OCI-LY1 (cell line): ENCODE measurements around the gene PHOSPHO2.
"Not testable (repeated sequence)": the region's sequence is repeated elsewhere in the genome, so short reads cannot be mapped to it uniquely, and the experiment has no call there.

Experiments
- EZH2 ChIP-seq: fragments of 200-600 bp; sonication (generic), shearing (Covaris generic); IDR thresholded peaks from 2 replicates; pipeline ENCODE4 v1.8.0; 2017; ENCODE audit warnings: borderline replicate concordance, mixed run types, mild to moderate bottlenecking, antibody characterized with exemption, low read length, moderate library complexity, mixed read lengths
- TF ChIP-seq, protein P1 (sequence below): fragments of 200-600 bp; sonication (generic), shearing (Covaris generic); IDR thresholded peaks from 2 replicates; pipeline ENCODE4 v1.5.1; 2017; ENCODE audit warnings: mild to moderate bottlenecking, antibody characterized with exemption, low read length, moderate library complexity, mixed read lengths

DNA sequence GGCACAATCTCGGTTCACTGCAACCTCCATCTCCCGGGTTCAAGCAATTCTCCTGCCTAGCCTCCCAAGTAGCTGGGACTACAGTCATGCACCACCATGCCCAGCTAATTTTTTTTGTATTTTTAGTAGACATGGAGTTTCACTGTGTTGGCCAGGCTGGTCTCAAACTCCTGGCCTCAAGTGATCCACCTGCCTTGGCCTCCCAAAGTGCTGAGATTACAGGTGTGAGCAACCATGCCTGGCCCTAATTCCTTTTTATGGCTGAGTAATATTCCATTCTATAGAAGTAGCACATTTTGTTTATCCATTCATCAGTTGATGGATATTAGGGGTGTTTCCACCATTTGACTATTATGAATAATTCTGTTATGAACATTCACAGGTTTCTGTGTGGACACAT lies 9.6 kb upstream of the PHOSPHO2 start:
- TF ChIP-seq, protein P1, sequence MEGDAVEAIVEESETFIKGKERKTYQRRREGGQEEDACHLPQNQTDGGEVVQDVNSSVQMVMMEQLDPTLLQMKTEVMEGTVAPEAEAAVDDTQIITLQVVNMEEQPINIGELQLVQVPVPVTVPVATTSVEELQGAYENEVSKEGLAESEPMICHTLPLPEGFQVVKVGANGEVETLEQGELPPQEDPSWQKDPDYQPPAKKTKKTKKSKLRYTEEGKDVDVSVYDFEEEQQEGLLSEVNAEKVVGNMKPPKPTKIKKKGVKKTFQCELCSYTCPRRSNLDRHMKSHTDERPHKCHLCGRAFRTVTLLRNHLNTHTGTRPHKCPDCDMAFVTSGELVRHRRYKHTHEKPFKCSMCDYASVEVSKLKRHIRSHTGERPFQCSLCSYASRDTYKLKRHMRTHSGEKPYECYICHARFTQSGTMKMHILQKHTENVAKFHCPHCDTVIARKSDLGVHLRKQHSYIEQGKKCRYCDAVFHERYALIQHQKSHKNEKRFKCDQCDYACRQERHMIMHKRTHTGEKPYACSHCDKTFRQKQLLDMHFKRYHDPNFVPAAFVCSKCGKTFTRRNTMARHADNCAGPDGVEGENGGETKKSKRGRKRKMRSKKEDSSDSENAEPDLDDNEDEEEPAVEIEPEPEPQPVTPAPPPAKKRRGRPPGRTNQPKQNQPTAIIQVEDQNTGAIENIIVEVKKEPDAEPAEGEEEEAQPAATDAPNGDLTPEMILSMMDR, result not testable (repeated sequence)
- TF ChIP-seq EZH2, result not testable (repeated sequence)
